ENCODE results near the gene ANKRD39. TPM values are rescaled to one million over a fixed set of nuclear protein-coding genes. Genes with fewer than 3 reads are reported as not detected.

The ANKRD39 gene
- total and polyA plus RNA-seq, 2 experiments from 2014 or later, result 17.5 to 32.0 TPM

DNA sequence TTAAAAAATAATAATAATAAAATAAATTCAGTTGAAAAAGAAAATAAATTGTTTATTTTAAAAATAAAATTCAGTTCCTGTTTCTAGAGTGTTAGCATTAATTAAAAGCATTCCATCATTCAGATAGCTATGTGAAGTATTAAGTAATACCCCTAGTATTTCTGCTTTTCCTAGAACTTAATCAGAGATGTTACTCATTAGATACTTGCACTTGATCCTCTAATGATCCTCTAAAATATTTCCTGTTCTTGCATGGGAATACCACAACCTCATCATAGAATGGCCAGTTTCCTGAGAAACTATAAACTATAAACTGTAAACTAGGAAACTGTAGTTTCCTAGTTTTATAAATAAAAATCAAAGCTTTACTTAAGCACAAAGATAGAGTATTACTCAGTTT is 52.8 kb downstream of the ANKRD39 start (continued):
- TF ChIP-seq, protein P1, sequence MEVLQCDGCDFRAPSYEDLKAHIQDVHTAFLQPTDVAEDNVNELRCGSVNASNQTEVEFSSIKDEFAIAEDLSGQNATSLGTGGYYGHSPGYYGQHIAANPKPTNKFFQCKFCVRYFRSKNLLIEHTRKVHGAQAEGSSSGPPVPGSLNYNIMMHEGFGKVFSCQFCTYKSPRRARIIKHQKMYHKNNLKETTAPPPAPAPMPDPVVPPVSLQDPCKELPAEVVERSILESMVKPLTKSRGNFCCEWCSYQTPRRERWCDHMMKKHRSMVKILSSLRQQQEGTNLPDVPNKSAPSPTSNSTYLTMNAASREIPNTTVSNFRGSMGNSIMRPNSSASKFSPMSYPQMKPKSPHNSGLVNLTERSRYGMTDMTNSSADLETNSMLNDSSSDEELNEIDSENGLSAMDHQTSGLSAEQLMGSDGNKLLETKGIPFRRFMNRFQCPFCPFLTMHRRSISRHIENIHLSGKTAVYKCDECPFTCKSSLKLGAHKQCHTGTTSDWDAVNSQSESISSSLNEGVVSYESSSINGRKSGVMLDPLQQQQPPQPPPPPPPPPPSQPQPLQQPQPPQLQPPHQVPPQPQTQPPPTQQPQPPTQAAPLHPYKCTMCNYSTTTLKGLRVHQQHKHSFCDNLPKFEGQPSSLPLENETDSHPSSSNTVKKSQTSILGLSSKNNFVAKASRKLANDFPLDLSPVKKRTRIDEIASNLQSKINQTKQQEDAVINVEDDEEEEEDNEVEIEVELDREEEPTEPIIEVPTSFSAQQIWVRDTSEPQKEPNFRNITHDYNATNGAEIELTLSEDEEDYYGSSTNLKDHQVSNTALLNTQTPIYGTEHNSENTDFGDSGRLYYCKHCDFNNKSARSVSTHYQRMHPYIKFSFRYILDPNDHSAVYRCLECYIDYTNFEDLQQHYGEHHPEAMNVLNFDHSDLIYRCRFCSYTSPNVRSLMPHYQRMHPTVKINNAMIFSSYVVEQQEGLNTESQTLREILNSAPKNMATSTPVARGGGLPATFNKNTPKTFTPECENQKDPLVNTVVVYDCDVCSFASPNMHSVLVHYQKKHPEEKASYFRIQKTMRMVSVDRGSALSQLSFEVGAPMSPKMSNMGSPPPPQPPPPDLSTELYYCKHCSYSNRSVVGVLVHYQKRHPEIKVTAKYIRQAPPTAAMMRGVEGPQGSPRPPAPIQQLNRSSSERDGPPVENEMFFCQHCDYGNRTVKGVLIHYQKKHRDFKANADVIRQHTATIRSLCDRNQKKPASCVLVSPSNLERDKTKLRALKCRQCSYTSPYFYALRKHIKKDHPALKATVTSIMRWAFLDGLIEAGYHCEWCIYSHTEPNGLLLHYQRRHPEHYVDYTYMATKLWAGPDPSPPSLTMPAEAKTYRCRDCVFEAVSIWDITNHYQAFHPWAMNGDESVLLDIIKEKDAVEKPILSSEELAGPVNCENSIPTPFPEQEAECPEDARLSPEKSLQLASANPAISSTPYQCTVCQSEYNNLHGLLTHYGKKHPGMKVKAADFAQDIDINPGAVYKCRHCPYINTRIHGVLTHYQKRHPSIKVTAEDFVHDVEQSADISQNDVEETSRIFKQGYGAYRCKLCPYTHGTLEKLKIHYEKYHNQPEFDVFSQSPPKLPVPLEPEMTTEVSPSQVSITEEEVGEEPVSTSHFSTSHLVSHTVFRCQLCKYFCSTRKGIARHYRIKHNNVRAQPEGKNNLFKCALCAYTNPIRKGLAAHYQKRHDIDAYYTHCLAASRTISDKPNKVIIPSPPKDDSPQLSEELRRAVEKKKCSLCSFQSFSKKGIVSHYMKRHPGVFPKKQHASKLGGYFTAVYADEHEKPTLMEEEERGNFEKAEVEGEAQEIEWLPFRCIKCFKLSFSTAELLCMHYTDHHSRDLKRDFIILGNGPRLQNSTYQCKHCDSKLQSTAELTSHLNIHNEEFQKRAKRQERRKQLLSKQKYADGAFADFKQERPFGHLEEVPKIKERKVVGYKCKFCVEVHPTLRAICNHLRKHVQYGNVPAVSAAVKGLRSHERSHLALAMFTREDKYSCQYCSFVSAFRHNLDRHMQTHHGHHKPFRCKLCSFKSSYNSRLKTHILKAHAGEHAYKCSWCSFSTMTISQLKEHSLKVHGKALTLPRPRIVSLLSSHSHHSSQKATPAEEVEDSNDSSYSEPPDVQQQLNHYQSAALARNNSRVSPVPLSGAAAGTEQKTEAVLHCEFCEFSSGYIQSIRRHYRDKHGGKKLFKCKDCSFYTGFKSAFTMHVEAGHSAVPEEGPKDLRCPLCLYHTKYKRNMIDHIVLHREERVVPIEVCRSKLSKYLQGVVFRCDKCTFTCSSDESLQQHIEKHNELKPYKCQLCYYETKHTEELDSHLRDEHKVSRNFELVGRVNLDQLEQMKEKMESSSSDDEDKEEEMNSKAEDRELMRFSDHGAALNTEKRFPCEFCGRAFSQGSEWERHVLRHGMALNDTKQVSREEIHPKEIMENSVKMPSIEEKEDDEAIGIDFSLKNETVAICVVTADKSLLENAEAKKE (CRISPR knock-in tag; IDR thresholded peaks at IDR 0.05), result no peak
- no peak for TF ChIP-seq JUNB (IDR thresholded peaks at IDR 0.05; ENCODE audit: unreplicated experiment)
- TF ChIP-seq, protein P2, sequence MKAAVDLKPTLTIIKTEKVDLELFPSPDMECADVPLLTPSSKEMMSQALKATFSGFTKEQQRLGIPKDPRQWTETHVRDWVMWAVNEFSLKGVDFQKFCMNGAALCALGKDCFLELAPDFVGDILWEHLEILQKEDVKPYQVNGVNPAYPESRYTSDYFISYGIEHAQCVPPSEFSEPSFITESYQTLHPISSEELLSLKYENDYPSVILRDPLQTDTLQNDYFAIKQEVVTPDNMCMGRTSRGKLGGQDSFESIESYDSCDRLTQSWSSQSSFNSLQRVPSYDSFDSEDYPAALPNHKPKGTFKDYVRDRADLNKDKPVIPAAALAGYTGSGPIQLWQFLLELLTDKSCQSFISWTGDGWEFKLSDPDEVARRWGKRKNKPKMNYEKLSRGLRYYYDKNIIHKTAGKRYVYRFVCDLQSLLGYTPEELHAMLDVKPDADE (IDR thresholded peaks at IDR 0.05), result no peak

DNA sequence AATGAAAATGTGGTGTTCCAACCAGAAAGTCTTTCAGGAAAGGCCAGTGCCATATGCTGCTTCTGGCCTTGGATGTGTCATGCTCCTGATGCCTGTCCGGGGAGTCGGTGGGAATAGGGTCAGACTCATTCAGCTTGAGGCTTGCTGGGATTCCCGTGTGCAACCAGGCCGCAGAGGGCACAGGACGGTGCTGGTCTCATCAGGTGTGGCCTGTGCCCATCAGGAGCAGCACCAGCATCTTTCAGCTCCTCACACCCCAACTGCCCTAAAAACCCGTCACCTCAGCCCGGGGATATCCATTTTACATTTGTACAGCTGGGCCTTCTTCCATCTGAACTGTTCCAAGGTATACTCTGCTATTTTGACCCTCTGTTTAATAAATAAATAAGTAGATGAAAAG is 55.1 kb downstream of the ANKRD39 start:
- H3K36me3 Mint-ChIP-seq (ENCODE audit: low read depth), result peaks cover 9% of the 10 kb centered on the region; the same call in 2 of the 3 replicates
- TF ChIP-seq ZNF331 (CRISPR knock-in tag; IDR thresholded peaks at IDR 0.05; ENCODE audit: low read depth), result no peak
- TF ChIP-seq NANOG (IDR thresholded peaks at IDR 0.05; ENCODE audit: borderline replicate concordance), result no peak
- TF ChIP-seq, protein P1 (CRISPR knock-in tag; IDR thresholded peaks at IDR 0.05), result no peak
- TF ChIP-seq JUNB (IDR thresholded peaks at IDR 0.05; ENCODE audit: unreplicated experiment), result no peak
- TF ChIP-seq, protein P3, sequence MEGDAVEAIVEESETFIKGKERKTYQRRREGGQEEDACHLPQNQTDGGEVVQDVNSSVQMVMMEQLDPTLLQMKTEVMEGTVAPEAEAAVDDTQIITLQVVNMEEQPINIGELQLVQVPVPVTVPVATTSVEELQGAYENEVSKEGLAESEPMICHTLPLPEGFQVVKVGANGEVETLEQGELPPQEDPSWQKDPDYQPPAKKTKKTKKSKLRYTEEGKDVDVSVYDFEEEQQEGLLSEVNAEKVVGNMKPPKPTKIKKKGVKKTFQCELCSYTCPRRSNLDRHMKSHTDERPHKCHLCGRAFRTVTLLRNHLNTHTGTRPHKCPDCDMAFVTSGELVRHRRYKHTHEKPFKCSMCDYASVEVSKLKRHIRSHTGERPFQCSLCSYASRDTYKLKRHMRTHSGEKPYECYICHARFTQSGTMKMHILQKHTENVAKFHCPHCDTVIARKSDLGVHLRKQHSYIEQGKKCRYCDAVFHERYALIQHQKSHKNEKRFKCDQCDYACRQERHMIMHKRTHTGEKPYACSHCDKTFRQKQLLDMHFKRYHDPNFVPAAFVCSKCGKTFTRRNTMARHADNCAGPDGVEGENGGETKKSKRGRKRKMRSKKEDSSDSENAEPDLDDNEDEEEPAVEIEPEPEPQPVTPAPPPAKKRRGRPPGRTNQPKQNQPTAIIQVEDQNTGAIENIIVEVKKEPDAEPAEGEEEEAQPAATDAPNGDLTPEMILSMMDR (conservative IDR thresholded peaks at IDR 0.05; ENCODE audit: low read depth in 2 of 2), result no peak
- TF ChIP-seq POLR2AphosphoS5 (IDR thresholded peaks at IDR 0.05; ENCODE audit: low read depth), result no peak

More for the DNA sequence above, 55.1 kb downstream of the ANKRD39 start:
- Histone ChIP-seq H3K79me2 (replicated peaks; ENCODE audit: insufficient read depth) (no peaks in the 10 kb centered on the region), H3K4me2 (no peak overlapping the region), H3K4me3 (no peak overlapping the region), H3K36me3 (ENCODE audit: insufficient read depth) (no peaks in the 10 kb centered on the region), H3K27me3 (ENCODE audit: insufficient read depth) (no peaks in the 10 kb centered on the region), H4K20me1 (replicated peaks; ENCODE audit: insufficient read depth) (no peaks in the 10 kb centered on the region), H3K27ac (ENCODE audit: low read depth) (no peak overlapping the region), H3F3A (replicated peaks; ENCODE audit: low read depth) (no peaks in the 10 kb centered on the region; the same call in 1 of the 2 replicates), H3K9me2 (ENCODE audit: insufficient read depth) (no peaks in the 10 kb centered on the region), H2AFZ (no peak overlapping the region), H3K4me1 (ENCODE audit: insufficient read depth) (no peaks in the 10 kb centered on the region)
- Mint-ChIP-seq H3K27ac (no peak overlapping the region), H3K9me3 (peaks cover 6% of the 10 kb centered on the region; the same call in 1 of the 3 replicates), H3K4me1 (no peaks in the 10 kb centered on the region), H3K27me3 (ENCODE audit: insufficient read depth, low read depth, poor library complexity) (peaks cover 2% of the 10 kb centered on the region), H3K4me3 (no peak overlapping the region)
- no peak for DNase-seq (ENCODE audit: low spot score)
- no peak for ATAC-seq

Data from GM23338 (cell line).